ENCODE results near the gene RYR2.
"Not testable (repeated sequence)": the region's sequence is repeated elsewhere in the genome, so short reads cannot be mapped to it uniquely, and the experiment has no call there.

The RYR2 gene

DNA sequence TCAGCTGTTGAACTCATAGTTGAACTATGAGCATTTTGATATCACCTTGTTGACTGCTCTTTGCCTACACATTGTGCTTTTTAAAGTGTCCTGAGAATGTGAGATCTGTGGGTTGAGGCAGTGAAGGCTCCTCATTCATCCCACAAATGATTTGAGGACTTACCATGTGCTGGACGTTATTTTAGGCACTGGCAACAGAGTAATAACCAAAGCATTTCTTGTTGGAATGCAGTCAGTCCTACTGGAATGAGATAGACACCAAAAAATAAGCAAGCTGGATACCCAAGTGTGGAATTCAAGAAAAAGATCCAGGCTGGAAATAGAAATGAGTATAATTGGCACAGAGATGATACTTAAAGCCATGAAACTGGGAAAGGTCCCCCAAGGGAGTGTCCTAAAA is 775.3 kb downstream of the RYR2 start:
- no peak for DNase-seq

DNA sequence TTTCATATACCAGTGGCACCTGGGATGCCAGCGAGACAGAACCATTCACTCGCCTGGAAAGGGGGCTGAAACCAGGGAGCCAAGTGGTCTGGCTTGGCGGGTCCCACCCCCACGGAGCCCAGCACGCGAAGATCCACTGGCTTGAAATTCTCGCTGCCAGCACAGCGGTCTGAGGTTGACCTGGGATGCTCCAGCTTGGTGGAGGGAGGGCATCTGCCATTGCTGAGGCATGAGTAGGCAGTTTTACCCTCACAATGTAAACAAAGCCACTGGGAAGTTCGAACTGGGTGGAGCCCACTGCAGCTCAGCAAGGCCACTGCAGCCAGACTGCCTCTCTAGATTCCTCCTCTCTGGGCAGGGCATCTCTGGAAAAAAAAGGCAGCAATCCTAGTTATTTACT is 778.6 kb downstream of the RYR2 start:
- DNase-seq, result not testable (repeated sequence)

DNA sequence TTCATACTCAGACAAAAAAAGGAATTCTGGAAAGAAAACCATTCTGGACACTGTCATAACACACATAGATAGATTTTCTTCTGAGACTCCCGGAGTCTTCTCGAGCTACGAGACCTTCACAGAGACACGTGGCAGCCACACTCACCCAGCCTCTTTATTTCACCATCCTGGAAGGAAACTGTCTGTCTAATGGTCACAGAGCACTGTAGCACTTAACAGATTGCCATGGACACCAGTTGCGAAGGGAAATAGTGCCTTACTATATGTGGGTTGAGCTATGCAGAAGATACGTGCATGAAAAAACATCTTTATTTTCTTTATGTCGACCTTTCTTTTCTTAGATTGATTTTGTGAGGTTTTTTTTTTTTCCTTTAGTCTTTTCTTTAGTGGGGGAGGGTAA is 790.9 kb downstream of the RYR2 start:
- no peak for DNase-seq

DNA sequence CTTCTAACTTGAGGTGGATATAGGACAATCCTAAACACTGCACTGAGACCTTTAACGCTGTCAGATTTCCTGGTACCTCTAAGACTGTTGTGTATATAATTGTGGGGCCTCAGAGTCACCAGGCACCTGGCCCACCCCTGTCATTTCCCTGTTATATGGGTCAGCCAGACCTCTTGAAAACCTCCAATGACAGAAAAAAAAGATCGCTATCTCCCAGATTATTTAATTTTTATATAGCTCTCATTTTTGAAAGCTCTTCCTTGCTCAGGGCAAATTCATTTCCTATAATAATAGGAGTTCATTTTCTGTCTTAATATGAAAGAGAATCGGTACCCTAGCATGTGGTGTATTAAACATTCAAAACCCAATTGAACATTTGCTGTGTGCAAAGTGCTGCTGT is 792.1 kb downstream of the RYR2 start:
- no peak for DNase-seq

DNA sequence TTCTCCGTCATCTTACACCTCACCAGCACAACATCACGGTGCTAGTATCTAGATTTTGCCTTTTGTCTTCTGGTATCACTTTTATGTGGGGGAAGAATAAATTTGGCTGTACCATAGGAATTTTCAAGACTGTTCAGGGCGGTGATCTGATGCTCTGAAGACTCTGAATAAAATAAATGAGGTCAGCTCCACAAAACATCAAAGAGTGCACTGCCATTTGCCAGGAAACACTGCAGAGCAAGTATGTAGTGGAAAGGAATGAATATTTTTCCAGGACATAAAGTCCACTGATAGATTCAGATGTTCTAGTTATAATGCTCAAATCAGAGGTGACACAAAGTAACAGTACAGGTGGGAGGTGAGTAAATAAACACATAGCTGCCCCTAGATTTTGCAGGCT is 792.5 kb downstream of the RYR2 start:
- no peak for DNase-seq

DNA sequence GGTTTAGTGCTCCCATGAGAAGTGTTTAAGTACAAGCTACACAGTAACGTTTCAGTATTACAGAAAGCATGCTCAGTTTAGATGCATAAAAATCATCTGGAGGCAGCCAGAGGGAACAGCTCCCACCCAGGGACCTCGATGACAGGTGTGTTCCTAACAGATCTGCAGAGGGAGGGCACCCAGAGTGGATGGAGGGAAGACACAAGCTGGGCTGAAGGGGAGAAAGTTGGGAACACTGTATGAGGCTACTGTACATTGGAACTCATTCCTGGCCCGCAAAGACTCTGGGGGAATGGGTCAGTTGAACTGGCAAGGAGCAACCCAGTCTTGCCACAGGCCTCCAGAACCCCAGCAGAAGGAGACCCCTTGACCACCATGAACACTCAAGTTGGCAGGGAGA is 796.3 kb downstream of the RYR2 start:
- no peak for DNase-seq

DNA sequence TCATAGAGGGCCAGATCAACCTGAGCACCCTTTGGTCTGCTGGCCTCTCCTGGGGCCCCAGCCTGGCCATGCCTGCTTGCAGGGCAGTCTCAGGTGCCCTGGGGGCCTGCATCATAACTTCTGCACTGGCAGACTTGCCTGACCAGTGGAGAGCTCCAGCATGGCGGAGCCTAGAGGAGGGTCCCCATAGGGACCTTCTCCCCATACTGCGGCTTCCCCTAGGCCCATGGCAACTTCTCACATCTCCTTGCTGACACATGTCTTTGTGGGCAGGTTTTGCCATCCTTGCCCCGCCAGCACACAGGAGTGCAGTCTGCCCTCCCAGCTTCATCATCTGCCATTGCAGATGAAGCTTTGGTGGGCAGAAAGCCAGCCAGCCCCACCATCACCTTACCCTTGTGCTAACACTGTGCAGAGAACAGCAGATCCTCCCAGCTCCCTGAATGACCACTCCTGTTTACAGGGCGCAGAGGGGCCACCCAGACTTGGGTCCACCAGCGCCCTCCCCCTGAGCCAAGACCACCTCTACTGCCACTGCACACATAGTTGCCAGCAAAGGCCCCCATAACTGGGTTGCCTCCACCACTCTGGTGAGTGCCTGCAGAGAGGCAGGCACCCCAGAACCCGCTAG is 797.0 kb downstream of the RYR2 start:
- no peak for DNase-seq

DNA sequence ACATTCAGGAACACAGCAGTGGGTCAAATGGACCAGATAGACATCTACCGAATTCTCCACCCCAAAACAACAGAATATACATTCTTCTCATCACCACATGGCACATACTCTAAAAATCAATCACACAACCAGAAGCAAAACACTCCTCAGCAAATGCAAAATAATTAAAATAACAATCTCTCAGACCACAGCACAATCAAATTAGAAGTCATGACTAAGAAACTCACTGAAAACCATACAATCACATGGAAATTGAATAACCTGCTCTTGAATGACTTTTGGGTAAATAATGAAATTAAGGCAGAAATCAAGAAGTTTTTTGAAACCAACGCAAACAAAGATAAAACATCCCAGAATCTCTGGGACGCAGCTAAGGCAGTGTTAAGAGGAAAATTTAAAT is 799.5 kb downstream of the RYR2 start:
- DNase-seq, result no peak

DNA sequence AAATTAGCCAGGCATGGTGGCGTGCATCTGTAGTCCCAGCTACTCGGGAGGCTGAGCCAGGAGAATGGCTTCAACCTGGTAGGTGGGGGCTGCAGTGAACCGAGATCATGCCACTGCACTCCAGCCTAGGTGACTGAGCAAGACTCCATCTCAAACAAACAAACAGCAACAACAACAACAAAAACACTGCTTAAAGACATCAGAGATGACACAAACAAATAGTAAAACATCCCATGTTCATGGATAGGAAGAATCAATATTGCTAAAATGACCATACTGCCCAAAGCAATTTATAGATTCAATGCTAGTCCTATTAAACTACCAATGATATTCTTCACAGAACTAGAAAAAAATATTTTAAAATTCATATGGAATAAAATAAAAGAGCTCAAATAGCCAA is 801.5 kb downstream of the RYR2 start:
- DNase-seq, result not testable (repeated sequence)

DNA sequence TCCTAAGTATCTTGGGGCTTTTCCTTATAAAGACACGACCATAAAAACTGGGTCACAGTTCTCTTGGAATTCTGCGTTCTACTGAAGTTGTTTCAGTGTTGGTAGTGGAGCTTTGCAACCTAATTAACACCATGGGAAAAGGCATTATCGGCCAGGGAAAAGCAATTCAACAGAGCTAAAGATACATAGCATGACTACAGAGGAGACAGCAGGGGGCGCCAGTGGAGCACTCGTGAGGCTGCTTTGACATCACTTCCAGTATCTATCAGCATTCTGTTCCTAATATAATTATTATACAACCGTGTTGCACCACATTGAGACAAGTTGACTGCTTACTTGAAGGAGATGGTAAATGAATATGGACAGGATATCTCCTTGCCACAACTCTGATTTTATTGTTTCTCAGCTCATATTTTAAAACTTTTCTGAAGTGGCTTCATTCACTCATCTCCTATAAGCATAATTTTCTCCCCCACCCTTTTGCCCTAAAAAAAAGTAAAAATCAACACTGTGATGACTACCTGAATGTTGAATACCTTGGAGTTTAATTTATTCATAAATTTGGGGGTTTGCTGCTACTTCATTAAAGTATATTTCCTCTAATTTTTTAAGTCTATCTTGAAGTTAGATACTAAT is 809.3 kb downstream of the RYR2 start:
- DNase-seq, result no peak

DNA sequence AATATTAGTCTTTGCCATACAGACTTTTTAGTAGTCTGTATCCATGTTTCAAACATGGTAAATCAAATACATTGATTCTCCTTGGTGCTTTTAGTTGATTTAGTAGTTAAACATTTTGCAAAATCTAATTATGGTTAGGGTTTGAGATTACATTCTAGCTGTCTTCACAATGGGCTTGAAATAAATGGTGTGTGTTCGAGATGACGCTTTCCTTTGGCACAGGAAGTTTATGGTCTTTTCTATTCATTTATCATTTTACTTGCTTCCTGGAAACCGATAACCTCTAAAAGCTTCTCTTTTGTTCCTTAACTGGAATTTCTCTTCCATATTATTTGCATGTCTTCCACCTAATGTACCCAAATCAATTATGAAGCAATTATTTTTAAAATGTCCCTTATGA is 810.4 kb downstream of the RYR2 start:
- no peak for DNase-seq

DNA sequence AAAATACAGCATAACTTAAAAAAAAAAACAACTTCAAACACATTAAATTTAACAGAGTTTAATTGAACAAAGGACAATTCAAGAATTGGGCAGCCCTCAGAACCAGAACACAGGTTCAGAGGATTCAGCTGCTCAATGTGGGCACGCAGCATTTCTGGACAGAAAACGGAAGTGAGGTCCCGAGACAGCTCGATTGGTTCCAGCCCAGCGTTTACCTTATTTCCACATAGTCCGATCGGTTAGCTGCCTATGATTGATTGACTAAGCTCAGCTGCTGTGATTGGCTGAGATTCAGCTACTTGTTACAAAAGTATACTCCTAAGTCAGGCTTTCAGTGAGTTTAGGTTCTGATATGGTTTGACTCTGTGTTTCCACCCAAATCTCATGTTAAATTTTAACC is 815.5 kb downstream of the RYR2 start:
- DNase-seq, result no peak

DNA sequence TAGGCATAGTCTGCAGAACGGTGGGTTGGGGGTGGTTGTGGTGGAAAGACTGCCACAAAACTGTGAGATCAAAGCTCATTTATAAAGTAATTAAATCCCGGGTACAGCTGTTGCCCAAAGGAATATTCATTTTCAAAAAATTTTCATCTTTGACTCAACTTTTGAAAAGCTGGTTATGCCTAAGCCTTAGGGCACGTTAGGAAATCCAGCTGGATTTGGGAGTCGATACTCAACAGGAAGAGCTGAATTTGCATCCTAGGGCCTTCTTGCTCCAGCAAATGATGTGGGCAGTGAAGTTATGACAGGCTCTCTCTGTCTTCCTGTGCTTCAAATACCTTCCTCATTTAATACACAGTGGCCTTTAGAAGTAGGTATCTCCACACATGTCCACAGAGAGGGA is 817.0 kb downstream of the RYR2 start:
- no peak for DNase-seq

DNA sequence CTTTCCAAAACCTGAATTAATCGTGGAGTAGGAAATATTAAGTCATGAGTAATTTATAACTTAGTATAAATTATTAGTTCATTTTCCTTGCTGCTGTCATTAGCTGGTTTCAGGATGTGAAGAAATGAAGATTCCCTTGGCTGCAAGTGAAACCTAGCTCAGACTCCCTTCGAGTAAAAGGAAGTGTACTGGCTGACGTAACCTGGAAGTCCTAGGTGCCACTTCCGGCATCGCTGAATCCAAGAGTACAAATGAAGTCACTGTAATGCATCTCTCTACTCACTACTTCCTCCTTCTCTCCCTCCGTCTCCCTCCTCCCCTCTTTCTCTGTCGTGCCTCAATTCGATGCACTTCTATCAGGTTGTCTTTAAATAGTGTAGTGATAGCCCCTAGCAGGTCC is 820.0 kb downstream of the RYR2 start:
- DNase-seq, result no peak

DNA sequence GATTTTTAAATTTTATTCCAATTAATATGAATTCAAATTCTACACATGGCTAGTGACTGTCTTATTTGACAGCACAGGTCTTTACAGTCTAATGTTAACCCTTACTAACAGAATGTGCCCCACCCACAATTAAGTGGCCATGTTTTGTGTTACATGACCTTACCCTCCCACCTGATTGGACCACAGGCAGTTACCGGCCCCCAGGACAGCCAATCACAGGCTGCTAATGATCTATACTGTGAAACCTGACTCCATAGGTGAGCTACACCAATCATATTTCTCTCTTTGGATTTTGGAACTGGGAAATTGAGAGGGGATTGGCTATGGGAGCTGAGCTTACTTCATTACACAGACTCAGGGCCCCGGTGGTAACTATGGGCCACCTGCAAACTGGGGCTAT is 821.2 kb downstream of the RYR2 start:
- no peak for DNase-seq

DNA sequence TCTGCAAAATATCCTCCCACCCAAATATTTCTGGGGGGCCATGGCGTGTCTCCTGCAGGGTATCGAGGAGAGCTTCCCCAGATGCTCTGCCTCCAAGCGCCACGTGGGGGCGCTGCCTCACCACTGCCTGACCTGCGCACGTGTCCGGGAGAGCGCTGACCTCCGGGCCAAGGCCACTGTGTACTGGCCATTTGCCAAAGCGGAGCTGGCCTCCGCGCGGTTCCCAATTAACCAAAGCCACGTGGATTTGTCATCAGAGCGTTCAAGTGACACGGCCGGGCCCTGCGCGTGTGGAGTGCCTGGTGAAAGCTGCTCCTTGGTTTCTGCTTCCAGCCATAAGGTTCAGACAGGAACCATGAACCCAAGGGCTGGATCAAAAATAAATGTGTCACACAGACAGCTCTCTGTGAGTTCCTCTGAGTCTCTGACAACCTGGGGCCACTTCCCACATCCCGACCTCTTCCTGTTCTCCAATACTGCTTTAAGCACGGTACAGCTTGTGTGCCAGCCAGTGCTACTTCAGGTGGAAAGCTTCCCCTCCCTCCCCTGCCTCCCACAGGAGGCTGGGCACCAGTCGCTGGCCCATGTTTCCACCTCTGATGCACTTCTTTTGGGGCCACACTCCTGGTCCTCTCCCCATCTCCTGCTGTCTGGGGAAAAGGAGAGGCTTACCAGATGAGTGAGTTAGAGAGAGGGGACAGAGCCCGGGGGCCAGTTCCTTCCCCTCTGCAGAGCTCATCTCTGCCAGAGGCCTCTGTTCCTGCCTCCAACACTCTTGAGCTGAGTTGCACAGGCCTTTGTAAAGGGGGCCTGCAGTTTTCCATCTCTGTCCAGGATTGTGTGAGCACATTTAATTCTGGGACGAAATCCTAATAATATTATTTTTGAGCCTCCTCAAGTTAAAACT is 822.6 kb downstream of the RYR2 start:
- DNase-seq, result no peak

DNA sequence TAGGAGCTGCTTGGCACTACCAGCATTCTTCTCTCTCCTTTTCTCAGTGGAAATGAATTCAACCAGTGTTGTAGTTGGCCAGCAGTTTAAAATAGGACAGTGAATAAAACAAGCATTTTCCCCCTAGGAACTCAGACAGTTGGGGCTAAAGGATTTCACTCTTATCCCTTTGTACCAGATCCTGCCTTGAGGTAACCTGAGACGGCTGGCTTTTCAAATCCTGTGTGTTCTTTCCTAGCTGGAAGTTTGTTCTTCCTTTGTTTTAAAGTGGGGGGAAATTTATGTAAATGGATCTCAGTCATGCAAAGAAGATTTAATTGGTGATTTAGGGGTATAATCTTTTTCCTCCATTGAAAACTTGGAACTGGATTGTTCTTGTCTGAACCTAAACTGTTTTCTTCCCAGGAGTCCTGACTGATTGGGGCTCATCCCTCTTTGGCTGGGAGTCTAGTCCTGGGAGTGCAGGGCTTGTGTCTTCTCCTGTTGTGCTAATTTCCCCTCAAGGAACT is 825.5 kb downstream of the RYR2 start:
- DNase-seq, result no peak

DNA sequence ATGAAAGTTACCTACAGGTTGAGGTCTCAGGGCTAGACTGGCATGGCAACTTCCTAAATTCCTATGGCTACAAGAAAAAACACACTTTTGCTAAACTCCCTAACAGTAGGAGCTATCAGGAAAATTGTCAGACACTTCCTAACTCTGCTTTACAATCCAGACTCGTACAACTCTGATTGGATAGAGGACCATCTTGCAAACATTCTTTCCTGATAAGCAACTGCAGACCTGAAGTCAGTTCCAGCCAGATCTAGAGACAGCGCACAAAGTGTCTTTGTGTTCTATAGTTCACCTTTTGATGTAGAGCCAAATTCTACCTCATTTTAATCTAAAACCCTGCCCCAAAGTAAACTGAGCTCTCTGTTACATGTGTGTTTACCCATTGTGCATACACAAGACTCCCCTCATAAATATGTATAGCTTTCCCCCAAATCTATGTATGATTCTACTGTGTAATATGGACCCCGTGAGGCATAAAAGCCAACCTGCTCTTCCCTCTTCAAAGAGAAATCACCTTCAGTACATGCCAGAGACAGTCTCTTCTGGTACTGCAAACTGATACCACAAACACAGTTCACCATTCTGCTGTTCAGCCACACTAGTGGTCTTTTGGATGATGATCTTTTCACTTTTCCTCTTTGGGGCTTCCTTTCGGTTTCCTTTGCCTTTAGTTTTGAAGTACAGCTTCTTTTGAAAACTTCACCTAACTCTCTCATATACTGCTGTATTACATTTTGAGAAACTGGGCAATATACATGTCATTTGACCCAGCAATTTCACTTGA is 827.0 kb downstream of the RYR2 start:
- no peak for DNase-seq

DNA sequence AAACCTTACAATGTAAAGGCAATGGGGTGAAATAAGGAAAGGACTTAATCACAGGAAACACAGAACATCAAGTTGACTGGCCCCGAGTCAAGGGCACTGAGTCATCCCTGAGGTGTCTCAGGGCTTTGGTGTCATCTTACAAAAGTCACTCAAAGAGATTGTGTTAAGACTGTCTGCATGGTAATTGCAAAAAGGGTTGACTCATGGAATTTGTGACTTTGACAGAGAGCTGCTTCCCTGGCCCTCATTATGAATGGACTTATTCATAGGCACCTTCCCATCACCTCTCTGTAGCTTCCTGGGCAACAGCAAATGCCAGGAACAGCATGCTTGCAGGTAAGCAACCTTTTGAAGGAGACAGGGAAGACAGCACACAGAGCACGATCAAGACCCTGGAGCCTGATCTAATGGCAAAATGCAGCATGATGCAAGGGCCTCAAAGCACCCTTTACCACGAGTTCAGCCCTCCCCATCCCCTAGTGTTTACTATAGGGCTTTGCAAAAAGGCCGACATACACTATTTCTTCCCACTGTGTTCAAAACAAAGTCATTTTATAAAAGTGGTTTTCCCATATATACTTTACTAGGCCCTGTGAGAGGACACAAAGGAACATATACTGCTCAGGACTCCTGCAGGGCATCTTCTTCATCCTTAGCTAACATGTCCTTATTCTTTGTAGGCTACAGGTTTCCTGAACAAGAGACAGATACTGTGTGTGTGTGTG is 831.7 kb downstream of the RYR2 start:
- DNase-seq, result no peak

DNA sequence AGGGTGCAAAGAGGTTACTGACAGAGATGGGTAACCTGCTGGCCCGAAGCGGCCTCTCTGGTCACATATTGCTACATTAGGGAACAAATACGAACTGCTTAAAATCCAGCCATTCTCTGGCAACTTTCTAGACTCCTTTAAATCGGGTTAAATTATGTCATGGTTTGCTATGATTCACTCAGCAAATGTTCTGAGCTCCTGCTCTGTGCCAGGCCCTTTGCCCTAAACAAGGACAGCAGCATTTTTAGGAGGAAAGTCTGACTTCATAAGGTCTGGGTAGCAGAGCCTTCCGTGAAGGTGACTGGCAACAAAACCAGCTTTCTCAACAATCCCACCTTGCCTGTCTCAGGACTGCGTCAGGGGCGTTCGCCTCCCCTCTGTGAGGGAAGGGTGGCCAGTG is 833.3 kb downstream of the RYR2 start:
- DNase-seq, result no peak

DNA sequence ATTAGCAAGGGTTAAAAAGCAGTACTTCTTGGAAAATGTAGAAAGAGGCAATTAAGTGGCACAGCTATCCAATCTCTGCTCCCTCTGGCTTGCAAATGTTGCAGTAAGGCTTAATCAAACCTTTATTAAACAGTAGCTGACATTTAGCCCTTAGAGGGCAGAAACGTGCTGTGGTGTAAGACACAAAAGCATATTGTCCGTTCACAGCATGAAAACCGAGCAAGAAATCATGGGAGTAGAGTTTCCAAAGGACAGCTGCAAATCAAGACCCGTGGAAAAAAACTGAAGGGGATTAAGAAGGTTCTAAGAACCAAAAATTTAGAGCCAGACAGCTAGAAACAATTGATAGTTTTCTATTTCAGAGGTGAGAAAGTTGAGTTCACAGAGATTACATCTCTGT is 835.6 kb downstream of the RYR2 start:
- DNase-seq, result no peak

DNA sequence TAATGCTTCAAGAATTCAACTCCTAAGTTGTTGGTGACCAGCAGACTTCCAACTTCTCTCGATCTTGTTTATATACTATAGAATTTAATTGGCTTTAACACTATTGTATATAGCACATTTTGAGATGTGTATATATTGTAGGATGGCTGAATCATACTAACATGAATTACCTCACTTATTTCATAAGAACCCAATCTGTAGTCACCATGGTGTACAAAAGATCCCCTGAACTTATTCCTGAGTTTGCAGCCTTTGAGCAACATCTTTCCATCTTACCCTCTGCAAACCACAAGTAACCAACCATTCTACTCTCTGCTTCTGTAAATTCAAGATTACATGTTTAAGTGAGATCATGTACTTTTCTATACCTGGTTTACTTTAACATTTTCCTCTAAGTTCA is 836.4 kb downstream of the RYR2 start:
- no peak for DNase-seq

DNA sequence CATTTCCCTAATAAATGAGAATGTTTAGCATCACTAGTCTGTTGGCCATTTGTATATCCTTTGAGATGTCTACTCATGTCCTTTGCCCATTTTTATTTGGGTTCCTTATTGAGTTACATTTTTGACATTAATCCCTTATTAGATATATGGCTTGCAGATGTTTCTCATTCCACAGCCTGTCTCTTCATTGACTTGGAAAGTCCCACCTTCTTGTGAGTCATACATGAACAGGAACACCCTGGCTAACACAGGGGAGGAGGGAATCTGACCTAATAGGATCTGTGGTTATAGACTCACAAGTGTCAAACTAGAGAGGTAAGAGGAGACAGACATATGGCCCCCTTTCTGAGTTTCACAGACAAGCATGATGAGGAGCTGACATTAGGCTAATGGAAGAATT is 837.2 kb downstream of the RYR2 start:
- DNase-seq, result no peak
